Measurements from ENCODE around the gene UTY.

DNA sequence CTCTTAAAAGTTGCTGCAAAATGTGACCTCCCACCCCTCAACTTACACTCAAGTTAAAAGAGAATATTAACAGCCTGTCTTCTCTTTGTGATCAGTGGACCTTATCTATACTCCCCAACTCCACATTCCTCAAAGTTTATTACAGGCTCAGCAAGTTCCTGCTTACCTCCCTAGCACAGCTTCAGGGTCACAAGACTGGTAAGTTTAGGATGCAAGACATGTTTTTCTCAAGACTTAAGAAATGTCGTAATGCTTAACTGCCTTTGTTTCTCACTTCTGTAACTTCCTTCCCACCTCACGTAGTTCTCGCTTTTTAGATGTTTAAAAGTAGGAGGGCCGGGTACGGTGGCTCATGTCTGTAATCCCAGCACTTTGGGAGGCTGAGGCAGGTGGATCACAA lies 132.7 kb downstream of the UTY start:
- TF ChIP-seq TAF1 (IDR thresholded peaks at IDR 0.05; ENCODE audit: borderline replicate concordance, low read depth, low read length) = no peak
- TF ChIP-seq POLR2A (IDR thresholded peaks at IDR 0.05; ENCODE audit: low read depth, low read length) = no peak

Data from GM12892 (cell line).